Panc1 (cell line): Measurements from ENCODE around the gene CGB1. TPM values are rescaled to one million over a fixed set of nuclear protein-coding genes. Genes with fewer than 3 reads are reported as not detected.

Source experiments
- ATAC-seq: fragments of 200-7000 bp; cut with Tn5 transposase; 2 replicates; pipeline ENCODE4 v1.9.1; 2020; ENCODE audit warnings: mild to moderate bottlenecking, moderate library complexity
- BruUV-seq: library from RNA; stranded (reverse); fragments of 400-500 nt; replicated peaks from 2 replicates; lab custom pipeline; 2021; lab: Mats Ljungman, UMichigan
- CTCF ChIA-PET: fragments of 300-600 bp; sonication (Branson Sonifier 250); formaldehyde crosslinking; loops from one replicate; lab custom pipeline; 2022; ENCODE audit warnings: antibody characterized with exemption; lab: Charles Lee
- POLR2A ChIA-PET: fragments of 300-600 bp; sonication (Branson Sonifier 250); formaldehyde crosslinking; loops from one replicate; lab custom pipeline; 2022; ENCODE audit warnings: antibody characterized with exemption; lab: Charles Lee
- DNase-seq: peaks from one replicate; pipeline ENCODE4 v3.0.0-alpha.2; 2010; ENCODE audit warnings: low read depth, low spot score
- H3K27ac ChIP-seq: 2 replicates; pipeline ENCODE4 v1.5.1; 2011; ENCODE audit warnings: mild to moderate bottlenecking, low read length, inconsistent platforms
- H3K27me3 ChIP-seq: fragments of 200-500 bp; sonication (Bioruptor generic); 2 replicates; pipeline ENCODE4 v1.6.0; 2014; ENCODE audit warnings: low read length, inconsistent platforms; ENCODE audit not compliant: control insufficient read depth, insufficient read depth
- H3K36me3 ChIP-seq: fragments of 200-500 bp; sonication (Bioruptor generic); 2 replicates; pipeline ENCODE4 v1.5.1; 2014; ENCODE audit warnings: inconsistent platforms, mild to moderate bottlenecking, low read length, moderate library complexity; ENCODE audit not compliant: control insufficient read depth, insufficient read depth
- H3K4me1 ChIP-seq: 2 replicates; pipeline ENCODE4 v1.5.1; 2011; ENCODE audit warnings: inconsistent platforms, mild to moderate bottlenecking, low read length, moderate library complexity; ENCODE audit not compliant: control insufficient read depth, insufficient read depth
- H3K4me3 ChIP-seq, 2 experiments: 2 replicates each; pipeline ENCODE4 v1.5.1; 2011 to 2012; ENCODE audit warnings: low read depth in 2 of 2, low read length in 2 of 2, mild to moderate bottlenecking in 2 of 2, inconsistent platforms in 1 of 2, moderate library complexity in 1 of 2
- H3K9me3 ChIP-seq: fragments of 200-500 bp; sonication (Bioruptor generic); 2 replicates; pipeline ENCODE4 v1.5.1; 2014; ENCODE audit warnings: low read depth, mild to moderate bottlenecking, inconsistent platforms, low read length, moderate library complexity; ENCODE audit not compliant: control insufficient read depth, insufficient read depth
- CTCF ChIP-seq: fragments of 450-650 bp; IDR thresholded peaks from 2 replicates; pipeline ENCODE4 v1.5.1; 2017; ENCODE audit warnings: mild to moderate bottlenecking
- POLR2AphosphoS5 ChIP-seq: IDR thresholded peaks from 2 replicates; pipeline ENCODE4 v1.6.1; 2012; ENCODE audit warnings: mild to moderate bottlenecking, low read depth, low read length, moderate library complexity
- REST ChIP-seq, 2 experiments: IDR thresholded peaks; 2 replicates each; pipeline ENCODE4 v1.6.1; 2011 to 2012; ENCODE audit warnings: low read depth in 2 of 2, control low read depth in 1 of 2, low read length in 1 of 2, mild to moderate bottlenecking in 1 of 2, moderate library complexity in 1 of 2; ENCODE audit not compliant: insufficient read depth in 1 of 2
- SIN3A ChIP-seq: IDR thresholded peaks from 2 replicates; pipeline ENCODE4 v1.6.1; 2012; ENCODE audit warnings: low read depth, mild to moderate bottlenecking, low read length, moderate library complexity, borderline replicate concordance; ENCODE audit not compliant: insufficient read depth
- TCF7L2 ChIP-seq: IDR thresholded peaks from 2 replicates; pipeline ENCODE4 v1.6.1; 2011; ENCODE audit warnings: mild to moderate bottlenecking, low read depth, low read length, inconsistent platforms
- in situ Hi-C: cut with HindIII; loops from 2 replicates; pipeline ENCODE4 v1.10.0; 2016; ENCODE audit warnings: low sequenced_read_pairs, low pct_unique_long_range_greater_than_20kb
- intact Hi-C: fragments of 100-400 bp; cut with micrococcal nuclease; formaldehyde crosslinking; loops from one replicate; pipeline ENCODE4 v1.10.0; 2022; ENCODE audit not compliant: unreplicated experiment
- total RNA-seq: library from RNA; stranded (reverse); gene quantifications from one replicate; pipeline ENCODE4 v1.2.1, GENCODE V29; 2021; ENCODE audit not compliant: unreplicated experiment

The CGB1 gene
- total RNA-seq, 1 experiment from 2014 or later: not detected

GRCh38 chr19:49067554-49067953, 30.9 kb upstream of the CGB1 start:
- H3K9me3 ChIP-seq: no peaks in the 10 kb centered on the region
- H3K4me1 ChIP-seq: peaks cover 4% of the 10 kb centered on the region; the same call in 1 of the 2 replicates
- no peaks in the 10 kb centered on the region for H3K36me3 ChIP-seq
- POLR2A ChIA-PET: no interaction called here
- no TSS peak for BruUV-seq
- H3K27ac ChIP-seq: no peak overlapping the region
- CTCF ChIA-PET: no interaction called here
- in situ Hi-C loops (no loop called here), intact Hi-C loops (no loop called here)
- TF ChIP-seq TCF7L2: no peak
- no peak for TF ChIP-seq REST (IDR thresholded peaks at IDR 0.05; ENCODE audit: insufficient read depth in 1 of 2, low read depth in 2 of 2, low read length in 1 of 2)
- no peak overlapping the region for H3K4me3 ChIP-seq
- no peak for DNase-seq
- no peaks in the 10 kb centered on the region for H3K27me3 ChIP-seq
- ATAC-seq: no peak

- Histone ChIP-seq H3K27ac (no peak overlapping the region), H3K4me1 (peaks cover 4% of the 10 kb centered on the region; the same call in 1 of the 2 replicates), H3K4me3 (no peak overlapping the region), H3K36me3 (no peaks in the 10 kb centered on the region), H3K9me3 (no peaks in the 10 kb centered on the region), H3K27me3 (no peaks in the 10 kb centered on the region)
- no peak for TF ChIP-seq CTCF
- no peak for TF ChIP-seq TCF7L2
- TF ChIP-seq REST (IDR thresholded peaks at IDR 0.05; ENCODE audit: insufficient read depth in 1 of 2, low read depth in 2 of 2, low read length in 1 of 2): no peak
- TF ChIP-seq SIN3A: no peak
- TF ChIP-seq POLR2AphosphoS5: no peak
- in situ Hi-C loops (no loop called here), intact Hi-C loops (no loop called here)
- no TSS peak for BruUV-seq
- ChIA-PET CTCF (no interaction called here), POLR2A (no interaction called here)
- no peak for DNase-seq
- peak; percentile 54 for ATAC-seq
Observed at GRCh38 chr19:49065905-49066512, 29.3 kb upstream of the CGB1 start.
